ENCODE data around the gene SELENOM.

Gene SELENOM

DNA sequence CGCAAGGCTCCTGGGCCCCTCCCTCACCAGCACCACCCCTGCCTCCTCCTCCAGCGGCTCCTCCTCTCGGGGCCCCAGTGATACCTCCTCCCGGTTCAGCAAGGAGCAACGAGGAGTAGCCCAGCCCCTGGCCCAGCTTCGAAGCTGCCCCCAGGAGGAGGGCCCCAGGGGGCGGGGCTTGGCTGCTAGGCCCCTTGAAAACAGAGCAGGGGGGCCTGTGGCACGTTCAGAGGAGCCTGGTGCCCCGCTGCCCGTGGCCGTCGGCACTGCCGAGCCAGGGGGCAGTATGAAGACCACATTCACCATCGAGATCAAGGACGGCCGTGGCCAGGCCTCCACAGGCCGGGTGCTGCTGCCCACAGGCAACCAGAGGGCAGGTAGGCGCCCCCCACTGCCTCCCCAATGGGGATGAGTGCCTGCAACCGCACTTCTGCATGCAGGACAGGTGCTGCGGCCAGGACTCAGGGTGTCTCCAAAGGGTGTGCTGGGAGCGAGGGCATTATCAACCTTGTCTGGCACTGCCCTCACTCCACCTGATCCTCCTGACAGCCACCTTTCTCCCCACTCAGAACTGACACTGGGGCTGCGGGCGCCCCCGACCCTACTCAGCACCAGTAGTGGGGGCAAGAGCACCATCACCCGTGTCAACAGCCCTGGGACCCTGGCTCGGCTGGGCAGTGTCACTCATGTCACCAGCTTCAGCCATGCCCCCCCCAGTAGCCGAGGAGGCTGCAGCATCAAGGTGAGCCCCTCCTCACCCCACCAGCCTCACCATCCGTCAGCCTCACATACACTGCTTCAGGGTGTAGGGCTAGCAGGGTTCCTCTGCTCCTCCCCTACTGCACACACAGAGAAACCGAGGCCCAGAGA is 16.0 kb downstream of the SELENOM start:
- no peak for DNase-seq (ENCODE audit: low read depth in 2 of 2)

DNA sequence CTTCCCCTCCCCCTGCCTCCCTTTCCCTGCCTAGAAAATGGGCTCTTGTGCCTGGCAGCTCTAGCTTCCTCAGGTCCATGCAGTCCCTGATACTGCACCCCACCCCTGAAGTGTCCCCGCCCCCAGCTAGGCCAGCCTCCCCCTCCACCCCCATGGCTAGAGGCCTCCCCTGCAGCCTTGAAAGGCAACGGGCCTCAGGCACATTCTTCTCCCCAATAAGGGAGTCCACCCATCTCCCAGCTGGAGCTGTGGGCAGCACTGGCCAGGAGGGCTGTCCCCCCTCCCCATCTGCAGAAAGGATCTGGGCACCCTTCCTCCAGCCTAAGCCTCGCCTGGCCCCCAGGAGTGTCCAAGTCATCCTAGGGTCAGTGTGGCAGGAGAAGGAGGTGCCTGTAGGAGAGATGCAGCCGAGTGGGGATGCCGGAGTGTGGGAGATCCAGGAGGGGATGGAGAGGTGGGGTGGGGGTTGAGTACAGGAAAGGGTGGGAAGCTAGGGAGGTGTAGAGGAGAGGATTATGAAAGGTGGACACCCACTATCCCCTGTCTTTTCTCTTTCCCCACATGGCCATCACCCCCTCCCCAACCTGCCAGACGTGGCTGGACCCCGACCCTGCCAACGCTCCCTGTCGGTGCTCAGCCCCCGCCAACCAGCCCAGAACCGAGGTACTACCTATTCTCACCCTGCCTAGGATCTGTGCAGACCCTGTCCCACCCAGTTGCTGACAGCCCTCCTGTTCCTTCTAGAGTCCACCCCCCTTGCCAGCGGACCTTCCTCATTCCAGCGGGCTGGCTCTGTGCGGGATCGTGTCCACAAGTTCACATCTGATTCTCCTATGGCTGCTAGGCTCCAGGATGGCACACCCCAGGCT is 16.9 kb downstream of the SELENOM start:
- DNase-seq (ENCODE audit: low read depth in 2 of 2) = no peak

DNA sequence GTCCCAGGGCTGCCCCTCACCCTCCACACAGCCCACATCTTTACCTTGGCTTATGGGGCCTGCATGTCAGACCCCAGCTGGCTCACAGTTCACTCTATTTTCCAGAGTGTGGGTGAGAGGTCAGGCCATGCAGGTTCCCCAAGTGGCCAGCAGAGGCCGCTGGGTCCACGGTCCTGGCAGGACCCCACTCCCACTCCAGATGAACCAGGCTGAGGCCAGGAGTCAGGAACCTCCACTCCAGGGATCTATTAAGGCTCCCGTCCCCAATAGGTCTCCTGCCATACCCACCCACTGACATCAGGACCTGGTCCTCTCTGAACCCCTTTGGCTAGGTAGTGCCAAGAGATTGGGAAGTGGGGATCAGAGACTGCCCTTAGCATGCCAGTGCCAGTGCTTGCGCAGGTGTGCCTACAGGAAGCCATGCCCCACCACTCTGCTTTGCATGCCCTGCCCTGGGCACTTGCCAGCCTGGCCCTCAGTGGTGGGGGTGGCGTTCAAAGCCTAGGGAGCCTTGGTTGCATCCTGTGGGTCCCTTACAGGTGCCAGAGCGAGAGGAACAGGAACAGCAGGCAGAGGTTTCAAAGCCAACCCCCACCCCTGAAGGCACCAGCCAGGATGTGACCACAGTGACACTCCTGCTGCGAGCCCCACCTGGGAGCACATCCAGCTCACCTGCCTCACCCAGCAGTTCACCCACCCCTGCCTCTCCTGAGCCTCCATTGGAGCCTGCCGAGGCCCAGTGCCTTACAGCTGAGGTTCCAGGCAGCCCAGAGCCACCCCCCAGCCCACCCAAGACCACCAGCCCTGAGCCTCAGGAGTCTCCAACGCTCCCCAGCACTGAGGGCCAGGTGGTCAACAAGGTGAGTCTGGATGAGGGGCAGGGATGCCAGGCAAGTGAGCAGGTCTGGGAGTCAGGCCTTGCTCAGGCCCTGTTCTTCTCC is 17.9 kb downstream of the SELENOM start:
- DNase-seq (ENCODE audit: low read depth in 2 of 2) = no peak

DNA sequence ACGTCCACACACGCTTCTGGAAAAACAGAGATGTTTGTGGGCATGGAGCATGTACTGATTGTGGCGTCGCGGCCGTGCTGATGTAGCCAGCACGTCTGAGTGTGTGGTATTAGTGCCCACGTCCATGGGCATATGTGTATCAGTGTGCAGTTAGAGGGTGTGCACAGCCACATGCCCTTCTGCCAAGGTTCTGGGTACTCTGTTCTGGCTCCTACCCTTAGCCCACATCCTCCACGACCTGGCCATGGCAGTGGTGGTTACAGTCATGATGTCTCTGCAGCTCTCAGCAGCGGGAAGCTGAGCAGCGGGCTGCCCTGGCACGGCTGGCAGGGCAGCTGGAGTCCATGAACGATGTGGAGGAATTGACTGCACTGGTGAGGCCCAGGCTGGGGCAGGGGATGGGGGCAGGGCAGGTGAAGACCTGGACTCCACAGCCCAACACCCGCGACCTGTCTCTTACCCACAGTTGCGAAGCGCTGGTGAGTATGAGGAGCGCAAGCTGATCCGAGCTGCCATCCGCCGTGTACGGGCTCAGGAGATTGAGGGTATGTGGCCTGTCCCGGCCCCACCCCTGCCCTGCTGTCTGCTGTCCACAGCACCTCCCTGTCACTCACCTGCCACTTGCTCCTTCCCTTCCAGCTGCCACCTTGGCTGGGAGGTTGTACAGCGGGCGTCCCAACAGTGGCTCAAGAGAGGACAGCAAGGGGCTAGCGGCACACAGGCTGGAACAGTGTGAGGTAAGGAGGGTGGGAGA is 19.0 kb downstream of the SELENOM start:
- DNase-seq (ENCODE audit: low read depth in 2 of 2) = no peak

DNA sequence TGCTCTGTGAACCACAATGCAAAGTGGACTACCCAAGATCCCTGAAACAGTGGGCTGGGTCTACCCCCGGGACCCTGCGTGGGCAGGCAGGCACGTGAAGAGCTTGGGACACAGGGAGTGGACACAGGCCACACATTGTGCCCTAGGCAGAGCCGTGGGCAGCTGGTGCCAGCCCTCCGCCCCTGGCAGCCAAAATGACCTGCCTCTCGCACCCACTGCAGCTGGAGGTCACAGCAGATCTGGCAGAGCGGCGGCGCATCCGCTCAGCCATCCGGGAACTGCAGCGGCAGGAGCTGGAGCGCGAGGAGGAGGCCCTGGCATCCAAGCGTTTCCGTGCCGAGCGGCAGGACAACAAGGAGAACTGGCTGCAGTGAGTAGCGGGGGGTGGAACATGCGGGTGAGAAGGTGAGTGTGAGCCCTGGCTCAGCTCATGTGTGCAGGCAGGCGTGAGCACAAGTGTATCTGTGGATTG is 19.6 kb downstream of the SELENOM start:
- no peak for DNase-seq (ENCODE audit: low read depth in 2 of 2)

DNA sequence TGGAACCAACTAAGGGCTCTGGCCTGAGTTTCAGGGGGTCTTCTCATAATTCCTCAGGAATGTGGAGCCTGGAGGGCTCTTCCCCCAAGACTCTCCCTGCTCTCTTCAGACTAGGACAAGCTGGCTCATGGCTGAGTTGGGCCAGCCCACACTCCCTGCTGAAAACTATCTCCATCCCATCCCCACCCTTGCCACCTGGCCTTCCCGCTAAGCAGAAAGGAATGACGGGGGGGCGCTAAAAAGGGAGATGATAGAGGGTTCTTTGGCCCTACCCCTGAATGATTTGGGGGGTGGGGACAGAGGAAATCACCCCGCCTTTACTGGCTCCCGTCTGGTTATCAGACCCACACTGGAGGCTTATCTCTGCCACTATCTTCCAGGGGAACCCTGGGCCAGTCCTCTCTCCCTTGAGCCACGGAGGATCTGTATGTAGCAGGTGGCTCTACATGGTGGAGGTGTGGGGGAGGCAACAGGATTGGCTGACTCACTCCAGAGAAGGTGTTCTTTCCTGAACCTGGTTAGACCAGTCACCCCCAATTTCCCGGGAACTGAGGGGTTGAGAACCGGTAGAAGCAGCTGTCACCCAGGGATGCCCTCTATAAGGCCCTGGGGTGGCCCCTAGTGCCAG is 20.6 kb downstream of the SELENOM start:
- DNase-seq (ENCODE audit: low read depth in 2 of 2) = no peak

DNA sequence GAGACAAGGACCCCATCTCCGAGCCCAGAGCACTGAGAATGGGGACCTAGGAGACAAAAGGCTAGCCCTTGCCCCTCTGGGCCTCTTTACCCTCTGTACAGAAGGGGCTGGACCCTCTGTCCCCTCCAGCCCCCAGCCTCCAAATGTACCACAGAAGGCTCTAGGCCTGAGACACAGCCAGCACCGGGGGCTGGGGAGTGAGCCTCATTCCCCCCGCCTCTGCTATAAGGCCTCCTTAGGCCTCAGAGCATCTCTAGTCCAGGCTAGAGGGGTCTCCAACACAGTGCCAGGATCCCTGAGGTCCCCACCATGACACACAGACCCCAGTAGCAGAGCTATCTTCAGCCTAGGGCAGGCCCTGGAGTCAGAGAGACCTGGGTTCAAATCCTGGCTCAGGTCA is 21.4 kb downstream of the SELENOM start:
- no peak for DNase-seq (ENCODE audit: low read depth in 2 of 2)

DNA sequence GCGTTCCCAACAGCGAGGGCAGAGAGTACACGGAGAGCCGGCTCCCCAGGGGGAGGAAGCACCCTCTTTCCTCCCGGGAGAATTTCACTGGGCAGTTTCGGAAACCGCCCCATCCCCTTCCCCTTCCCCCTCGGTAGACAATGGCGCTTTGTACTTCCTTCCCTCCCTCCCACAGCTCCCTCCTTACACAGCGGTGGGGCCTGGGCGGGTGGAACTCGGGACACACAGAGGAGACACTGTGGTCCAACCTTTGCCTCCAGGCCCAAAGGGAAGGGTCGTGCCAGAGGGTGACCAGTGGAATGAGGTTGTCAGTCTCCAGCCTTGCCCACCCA is 21.9 kb downstream of the SELENOM start:
- DNase-seq (ENCODE audit: low read depth in 2 of 2) = no peak

DNA sequence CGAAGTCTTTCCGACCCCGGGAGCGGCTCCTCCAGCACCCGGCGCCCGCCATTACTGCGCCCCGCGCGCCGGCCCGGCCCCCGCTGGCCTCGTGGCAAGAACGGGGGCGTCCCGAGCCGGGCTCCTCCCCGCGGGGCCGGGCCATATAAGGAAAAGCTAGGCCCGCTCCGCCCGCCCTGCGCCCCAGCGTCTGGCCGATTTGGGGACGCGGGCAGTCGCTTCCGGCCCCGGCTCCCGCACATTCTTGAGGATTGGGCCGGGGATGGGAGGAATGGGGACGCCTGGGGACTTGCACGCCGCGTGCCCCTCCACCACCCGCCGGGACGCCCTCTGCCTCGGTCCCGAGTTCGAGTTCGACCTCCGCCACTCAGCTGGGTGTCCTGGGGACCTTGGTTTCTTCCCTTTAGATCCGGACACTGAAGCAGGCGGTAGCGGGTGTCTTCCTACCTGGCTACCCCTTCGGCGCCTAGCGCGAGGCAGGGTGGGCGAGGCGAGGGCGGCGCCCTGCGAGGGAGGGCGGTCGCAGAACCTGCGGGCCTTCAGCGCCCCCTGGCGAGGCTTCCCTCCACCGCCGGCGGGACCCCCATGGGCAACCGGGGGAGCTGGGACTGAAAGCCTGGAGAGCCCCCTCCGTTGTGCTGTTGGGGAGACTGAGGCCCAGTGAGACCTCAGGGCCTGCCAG is 22.4 kb downstream of the SELENOM start:
- peak; percentile 81 to 87 for DNase-seq (ENCODE audit: low read depth in 2 of 2)

DNA sequence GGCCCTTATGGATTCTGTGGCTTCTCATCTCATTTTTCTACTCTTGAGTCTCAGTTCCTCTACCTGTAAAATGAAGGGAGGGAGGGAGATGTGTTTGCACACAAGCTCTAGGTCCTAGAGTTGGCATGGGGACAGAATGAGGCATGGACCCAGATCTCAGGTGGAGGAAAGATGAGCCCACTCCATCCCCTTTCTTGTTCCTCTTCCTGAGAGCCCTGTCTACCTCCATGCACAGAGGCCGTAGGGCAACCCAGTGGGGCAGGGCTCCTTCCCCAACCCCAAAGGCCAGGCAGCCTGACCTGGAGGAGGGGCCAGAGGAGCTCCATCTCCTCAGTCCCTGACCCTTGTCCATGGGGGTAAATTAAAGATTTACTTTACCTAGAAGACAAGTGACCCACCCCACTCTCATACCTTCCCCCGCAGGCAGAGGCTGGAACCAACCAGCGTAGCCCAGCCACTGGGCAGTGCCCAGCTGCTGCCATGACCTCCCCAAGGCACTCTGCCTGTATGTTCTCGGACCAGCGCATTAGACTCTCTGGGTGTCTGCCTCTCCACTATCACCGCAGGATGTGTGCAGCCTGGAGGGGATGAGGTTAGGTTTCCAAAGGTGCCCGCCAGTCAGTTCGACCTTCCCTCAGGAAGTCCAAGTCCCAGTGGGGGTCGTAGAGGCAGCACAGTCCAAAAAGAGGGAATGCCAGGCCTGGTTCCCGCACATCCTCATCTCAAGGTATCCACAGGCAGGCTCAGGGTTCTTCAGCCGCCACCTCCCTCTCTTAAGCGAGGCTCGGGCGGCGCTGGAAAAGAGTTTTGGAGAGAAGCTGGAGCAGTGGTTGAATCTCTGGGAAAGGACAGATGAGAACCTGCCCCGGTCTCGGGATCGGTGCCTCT is 23.2 kb downstream of the SELENOM start:
- DNase-seq (ENCODE audit: low read depth in 2 of 2) = no peak

DNA sequence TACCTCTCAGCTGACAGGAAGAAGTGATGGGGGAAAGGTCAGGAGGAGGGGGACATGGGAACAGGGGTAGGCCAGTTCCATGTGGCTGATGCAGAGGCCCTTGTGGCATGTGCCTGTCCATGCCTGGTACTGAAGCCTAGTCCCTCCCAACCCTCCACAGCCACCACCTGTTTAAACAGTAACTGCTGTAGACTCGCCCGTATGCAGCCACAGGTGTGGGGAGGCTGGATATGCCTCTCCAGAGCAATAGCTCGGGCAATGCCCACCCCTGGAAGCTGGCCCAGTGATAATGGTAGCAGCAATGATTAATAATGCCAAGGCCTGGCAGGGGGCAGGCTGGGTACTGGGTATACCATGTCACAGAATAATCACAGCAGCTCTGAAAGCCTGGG is 24.0 kb downstream of the SELENOM start:
- DNase-seq (ENCODE audit: low read depth in 2 of 2) = no peak

DNA sequence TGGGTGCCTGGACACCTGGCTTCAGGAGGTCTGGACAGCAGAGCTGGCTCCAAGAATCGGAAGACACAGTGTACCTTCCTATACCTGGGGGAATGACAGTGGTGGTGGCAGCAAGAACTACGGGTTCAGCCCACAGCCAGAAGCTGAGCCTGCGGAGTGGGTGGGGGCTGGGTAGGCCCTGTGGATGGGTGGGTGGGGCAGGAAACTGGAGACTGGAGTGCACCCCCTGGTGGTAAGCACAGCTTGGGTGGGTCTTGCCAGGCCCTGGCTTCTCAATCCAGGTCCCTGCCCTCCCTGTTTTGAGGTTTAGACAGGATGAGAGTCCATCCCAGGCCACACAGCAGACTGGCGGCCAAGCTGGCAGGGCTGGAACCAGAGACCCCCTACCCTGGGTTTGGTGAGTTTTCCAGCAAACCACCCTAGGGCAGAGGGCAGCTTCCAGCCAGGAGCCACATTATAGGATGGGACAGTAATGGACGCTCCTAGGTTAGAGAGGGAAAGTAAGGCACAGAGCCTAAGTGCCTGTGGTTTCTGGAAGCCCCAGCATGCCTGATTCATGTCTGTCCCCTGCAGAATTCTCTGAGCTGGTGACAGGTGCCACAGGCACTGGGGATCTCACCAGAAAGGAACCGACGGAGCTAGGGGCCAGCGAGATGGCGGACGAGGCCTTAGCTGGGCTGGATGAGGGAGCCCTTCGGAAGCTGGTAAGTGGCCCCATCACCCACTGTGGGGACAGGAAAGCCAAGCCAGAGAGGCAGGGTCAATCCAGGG is 24.6 kb downstream of the SELENOM start:
- peak; percentile 61 to 64 for DNase-seq (ENCODE audit: low read depth in 2 of 2)

DNA sequence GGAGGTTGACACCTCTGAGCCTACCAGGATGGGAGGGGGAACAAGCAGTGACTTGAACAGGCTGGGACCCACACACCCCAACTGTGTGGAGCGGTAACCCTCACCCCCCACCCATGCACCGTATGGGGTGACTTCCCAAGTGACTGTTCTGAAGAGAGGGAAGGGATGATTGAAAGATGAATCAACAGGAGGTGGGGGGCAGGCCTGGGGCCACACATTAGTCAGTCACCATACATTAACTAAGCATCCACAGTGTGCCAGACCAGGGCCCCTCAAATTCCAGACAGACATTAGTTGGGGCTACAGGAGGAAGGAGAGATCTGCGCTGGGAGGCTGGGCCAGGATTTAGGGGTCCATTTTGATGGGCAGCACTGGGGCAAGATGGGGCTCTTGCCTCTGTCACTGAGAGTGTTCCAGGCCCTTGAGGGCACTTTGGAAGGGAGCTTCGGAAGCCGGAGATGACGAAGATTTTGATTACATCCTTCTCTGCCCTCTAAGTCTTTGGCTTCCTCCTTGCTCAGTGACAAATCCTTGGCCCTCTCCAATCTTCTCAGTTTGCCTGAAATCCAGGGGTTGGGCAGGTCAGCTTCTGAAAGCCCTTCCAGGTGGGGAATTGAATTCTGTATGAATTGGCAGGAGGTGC is 25.3 kb downstream of the SELENOM start:
- DNase-seq (ENCODE audit: low read depth in 2 of 2) = peak in 1 of 2 donors; percentile 27

DNA sequence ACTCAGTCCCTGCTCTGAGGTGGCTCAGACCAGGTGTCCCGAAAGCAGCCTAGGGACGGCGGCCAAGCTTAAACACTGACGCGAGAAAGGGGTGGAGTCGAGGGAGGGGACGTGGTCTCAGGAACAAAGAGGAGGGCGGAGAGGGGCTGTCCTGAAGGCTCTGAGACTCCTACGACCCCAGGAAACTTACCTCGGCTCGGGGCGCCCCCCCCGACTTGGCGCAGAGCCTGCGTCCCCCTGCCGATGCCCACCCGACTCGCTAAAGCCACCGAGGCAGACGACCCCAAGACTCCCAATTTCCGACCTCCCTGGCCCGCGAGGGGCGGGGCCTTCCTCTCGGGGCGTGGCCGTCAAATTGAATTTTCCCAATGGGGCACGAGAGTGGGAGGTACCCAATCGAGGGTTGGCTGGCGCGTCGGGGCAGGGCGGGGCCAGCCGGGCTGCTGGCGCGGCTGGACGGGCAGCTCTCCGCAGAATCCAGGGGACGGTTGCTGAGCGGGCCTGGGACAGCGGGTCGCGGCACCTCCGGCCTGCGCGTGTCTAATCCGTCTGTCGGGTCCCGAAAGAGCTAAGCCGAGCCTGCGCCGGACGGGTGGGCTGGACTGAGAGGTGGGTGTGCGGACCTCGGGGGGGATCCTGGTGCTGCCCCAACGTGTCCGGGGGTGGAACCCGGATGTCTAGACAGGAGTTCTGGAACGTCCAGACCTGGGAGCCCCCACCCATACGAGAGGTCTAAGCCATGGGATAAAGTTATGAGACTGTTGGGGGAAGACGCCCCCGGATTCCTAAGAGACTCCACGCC is 26.3 kb downstream of the SELENOM start, which contains the start of gene SMTN:
SMTN (plus strand) TSS at position 471 of the 802 bp plus-strand sequence. CDS start 1,941 bp downstream, outside the sequence.
- DNase-seq (ENCODE audit: low read depth in 2 of 2) = peak; percentile 84 to 88

DNA sequence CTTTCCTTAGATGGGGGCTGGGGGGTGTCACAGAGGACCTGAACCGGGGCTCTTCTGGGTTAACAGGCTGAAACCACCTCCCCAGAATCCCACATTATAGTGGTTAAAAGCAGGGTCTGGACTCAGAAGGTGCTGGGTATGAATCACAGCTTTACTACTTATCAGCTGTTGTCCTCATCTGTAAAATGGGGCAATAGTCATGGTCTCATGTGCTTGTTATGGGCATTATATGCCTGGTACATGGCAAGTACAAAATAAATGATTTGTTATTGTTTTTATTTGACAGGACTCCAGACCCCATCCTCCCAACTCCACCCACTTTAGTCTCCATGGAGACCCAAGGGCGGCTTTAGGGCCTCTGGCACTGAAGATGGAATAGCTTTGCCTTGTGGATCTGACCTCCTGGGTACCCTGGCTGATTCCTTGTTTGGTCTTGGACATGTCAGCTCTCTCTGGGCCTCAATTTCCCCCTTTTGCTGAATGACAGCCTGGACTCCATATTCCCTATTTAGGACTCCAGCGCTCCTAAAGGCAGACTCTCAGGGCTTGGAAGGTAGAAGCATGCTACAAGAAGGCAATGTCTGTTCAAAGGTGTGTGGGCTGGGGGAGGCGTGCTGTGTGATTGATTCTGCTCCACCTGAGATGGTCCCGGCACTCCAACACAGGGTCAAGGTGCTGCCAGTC is 27.1 kb downstream of the SELENOM start:
- DNase-seq (ENCODE audit: low read depth in 2 of 2) = no peak

DNA sequence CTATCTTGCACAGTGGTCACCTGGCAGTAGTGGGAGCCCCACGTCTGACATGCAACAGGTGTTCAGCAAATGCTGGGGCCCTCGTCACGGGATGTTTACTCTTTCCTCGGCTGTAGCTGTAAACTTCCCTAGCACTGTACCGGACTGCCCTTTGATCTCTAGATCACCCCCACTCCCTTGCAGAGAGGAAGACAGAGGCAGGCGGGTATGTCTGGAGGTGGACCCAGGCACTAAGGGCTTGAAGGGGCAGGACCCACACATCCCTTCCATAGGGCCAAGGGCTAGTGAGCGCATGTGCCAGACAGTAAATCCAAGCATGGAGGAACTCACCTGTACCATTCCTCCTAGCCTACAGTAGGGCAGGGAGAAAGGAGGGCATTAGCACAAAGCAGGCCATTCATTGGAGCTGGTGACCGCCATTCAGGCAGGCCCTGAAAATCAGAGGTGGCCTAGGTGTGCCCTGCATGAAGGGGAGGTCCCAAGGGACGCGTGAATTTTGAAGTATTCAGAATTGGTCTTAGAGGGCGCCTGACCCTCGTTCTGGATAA is 28.2 kb downstream of the SELENOM start:
- DNase-seq (ENCODE audit: low read depth in 2 of 2) = no peak
